ENCODE data around the gene PRRT1B. TPM values are rescaled to one million over a fixed set of nuclear protein-coding genes. Genes with fewer than 3 reads are reported as not detected.

The PRRT1B gene
- total and polyA plus RNA-seq, 4 donors = 0.96 to 7.9 (median 3.8) TPM

DNA sequence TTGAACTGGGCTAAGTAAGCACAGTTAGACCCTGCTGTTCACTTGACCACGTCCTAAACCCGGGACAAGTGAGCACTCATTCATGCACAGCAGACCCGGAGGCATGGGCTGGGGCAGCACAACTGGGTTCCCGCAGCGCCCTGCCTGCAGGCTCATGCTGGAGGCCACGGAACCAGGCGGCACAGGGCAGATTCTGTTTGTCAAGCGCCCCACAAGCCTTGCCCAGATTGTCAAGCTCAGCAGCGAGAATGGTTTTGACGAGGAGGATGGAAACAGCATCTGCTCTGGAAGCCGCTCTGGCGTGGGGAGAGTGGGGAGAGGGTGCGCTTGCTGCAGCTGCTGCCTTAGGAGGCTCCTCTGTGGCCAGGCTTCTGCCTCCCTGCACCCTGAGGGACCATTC is 32.7 kb downstream of the PRRT1B start:
- DNase-seq (no peak), ATAC-seq (ENCODE audit: insufficient read depth, low FRiP score) (no peak)
- no peaks in the 10 kb centered on the region for H3K9me3 ChIP-seq (ENCODE audit: control insufficient read depth in 4 of 4, insufficient read depth in 3 of 4, low read length in 3 of 4)
- no peaks in the 10 kb centered on the region for H3K4me1 ChIP-seq (ENCODE audit: control insufficient read depth in 5 of 5, insufficient read depth in 5 of 5, low read length in 5 of 5)
- no peak overlapping the region for H3K9ac ChIP-seq (ENCODE audit: insufficient read depth in 1 of 2, low read length in 2 of 2)
- no peak overlapping the region for H3K27ac ChIP-seq (ENCODE audit: low read depth in 1 of 2, low read length in 1 of 2)
- TF ChIP-seq, protein P1, sequence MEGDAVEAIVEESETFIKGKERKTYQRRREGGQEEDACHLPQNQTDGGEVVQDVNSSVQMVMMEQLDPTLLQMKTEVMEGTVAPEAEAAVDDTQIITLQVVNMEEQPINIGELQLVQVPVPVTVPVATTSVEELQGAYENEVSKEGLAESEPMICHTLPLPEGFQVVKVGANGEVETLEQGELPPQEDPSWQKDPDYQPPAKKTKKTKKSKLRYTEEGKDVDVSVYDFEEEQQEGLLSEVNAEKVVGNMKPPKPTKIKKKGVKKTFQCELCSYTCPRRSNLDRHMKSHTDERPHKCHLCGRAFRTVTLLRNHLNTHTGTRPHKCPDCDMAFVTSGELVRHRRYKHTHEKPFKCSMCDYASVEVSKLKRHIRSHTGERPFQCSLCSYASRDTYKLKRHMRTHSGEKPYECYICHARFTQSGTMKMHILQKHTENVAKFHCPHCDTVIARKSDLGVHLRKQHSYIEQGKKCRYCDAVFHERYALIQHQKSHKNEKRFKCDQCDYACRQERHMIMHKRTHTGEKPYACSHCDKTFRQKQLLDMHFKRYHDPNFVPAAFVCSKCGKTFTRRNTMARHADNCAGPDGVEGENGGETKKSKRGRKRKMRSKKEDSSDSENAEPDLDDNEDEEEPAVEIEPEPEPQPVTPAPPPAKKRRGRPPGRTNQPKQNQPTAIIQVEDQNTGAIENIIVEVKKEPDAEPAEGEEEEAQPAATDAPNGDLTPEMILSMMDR (IDR thresholded peaks at IDR 0.05; ENCODE audit: control extremely low read depth, extremely low read depth) = no peak
- H3K36me3 ChIP-seq (ENCODE audit: control insufficient read depth in 4 of 4, insufficient read depth in 4 of 4, low read length in 4 of 4) = peaks cover 13 to 70% (median 21%) of the 10 kb centered on the region in 4 donors
- WGBS, 2 donors = 92 to 93% methylated on average over 13 of the region's 13 CpGs
- no peak overlapping the region for H3K4me3 ChIP-seq
- H3K27me3 ChIP-seq (ENCODE audit: control insufficient read depth in 3 of 3, insufficient read depth in 3 of 3, low read length in 2 of 3) = no peaks in the 10 kb centered on the region

DNA sequence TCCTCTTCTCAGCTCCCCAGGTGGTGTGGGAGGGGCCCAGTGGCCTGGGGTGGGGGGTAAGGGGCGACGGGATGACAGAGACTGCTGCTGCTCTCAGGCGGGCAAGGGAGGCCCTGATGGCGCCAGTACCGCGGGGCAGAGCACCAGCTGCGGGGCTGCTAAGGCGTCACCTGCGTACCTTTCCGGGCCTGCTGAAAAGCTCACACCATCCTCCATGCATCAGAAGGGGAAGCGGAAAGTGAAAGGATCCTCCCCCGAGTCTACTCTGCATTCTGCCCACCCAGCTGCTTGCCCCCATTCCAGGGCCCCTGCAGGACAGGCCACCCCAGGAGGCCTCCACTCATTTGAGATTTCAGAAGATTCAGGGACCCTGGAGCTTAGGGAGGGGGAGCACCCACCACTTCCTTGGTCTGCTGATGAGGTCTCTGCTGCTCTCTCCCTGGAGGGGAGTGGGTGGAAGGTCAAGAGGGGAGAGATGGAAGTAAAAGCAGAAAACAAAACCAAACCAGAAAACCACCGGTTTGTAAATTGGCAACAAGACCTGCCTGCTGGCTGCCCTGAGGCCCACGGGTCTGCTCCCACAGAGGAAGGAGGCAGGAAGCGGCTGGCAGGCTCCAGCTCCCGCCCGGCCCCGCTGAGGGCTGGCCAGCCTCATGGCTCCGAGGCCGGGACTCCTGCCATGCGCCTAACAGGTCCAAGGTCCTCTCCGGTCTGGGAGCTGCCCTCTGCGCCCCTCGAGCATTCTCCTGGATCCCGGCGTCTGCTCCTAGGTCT is 33.6 kb downstream of the PRRT1B start:
- DNase-seq (no peak), ATAC-seq (ENCODE audit: insufficient read depth, low FRiP score) (no peak)
- TF ChIP-seq, protein P1 (IDR thresholded peaks at IDR 0.05; ENCODE audit: control extremely low read depth, extremely low read depth) = no peak
- Histone ChIP-seq H3K4me3 (no peak overlapping the region), H3K27ac (ENCODE audit: low read depth in 1 of 2, low read length in 1 of 2) (no peak overlapping the region), H3K27me3 (ENCODE audit: control insufficient read depth in 3 of 3, insufficient read depth in 3 of 3, low read length in 2 of 3) (no peaks in the 10 kb centered on the region), H3K9ac (ENCODE audit: insufficient read depth in 1 of 2, low read length in 2 of 2) (no peak overlapping the region), H3K4me1 (ENCODE audit: control insufficient read depth in 5 of 5, insufficient read depth in 5 of 5, low read length in 5 of 5) (no peaks in the 10 kb centered on the region), H3K36me3 (ENCODE audit: control insufficient read depth in 4 of 4, insufficient read depth in 4 of 4, low read length in 4 of 4) (peaks cover 17 to 74% (median 24%) of the 10 kb centered on the region in 4 donors), H3K9me3 (ENCODE audit: control insufficient read depth in 4 of 4, insufficient read depth in 3 of 4, low read length in 3 of 4) (no peaks in the 10 kb centered on the region)
- 30 to 62% methylated on average over 26 of the region's 26 CpGs for WGBS, 2 donors

DNA sequence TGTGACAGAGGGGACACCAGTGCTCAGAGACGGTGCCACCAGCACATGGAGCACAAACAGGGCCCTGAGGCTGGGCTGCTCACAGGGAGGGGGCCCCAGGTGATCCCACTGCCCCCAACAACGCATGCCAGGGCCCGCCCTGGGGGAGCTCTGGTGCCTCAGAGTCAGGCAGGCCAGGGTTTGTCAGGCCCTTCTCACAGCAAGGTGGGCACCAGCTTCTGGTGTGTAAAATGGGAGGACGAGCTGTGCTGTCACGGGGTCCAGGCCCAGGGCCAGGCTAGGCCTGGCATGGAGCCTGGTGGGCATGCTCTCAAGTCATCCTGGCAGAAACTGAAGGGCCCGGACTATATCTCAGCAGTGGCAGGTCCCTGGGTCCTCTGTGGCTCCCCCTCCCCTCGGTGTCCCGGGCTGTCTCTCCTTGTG is 34.5 kb downstream of the PRRT1B start:
- no peak for ATAC-seq (ENCODE audit: insufficient read depth, low FRiP score)
- no peaks in the 10 kb centered on the region for H3K9me3 ChIP-seq (ENCODE audit: control insufficient read depth in 4 of 4, insufficient read depth in 3 of 4, low read length in 3 of 4)
- WGBS, 2 donors = 87 to 90% methylated on average over 8 of the region's 8 CpGs
- no peak overlapping the region for H3K4me3 ChIP-seq
- H3K36me3 ChIP-seq (ENCODE audit: control insufficient read depth in 4 of 4, insufficient read depth in 4 of 4, low read length in 4 of 4) = peaks cover 19 to 82% (median 24%) of the 10 kb centered on the region in 4 donors
- TF ChIP-seq, protein P1 (IDR thresholded peaks at IDR 0.05; ENCODE audit: control extremely low read depth, extremely low read depth) = no peak
- DNase-seq = no peak
- H3K27me3 ChIP-seq (ENCODE audit: control insufficient read depth in 3 of 3, insufficient read depth in 3 of 3, low read length in 2 of 3) = no peaks in the 10 kb centered on the region
- H3K27ac ChIP-seq (ENCODE audit: low read depth in 1 of 2, low read length in 1 of 2) = no peak overlapping the region
- H3K9ac ChIP-seq (ENCODE audit: insufficient read depth in 1 of 2, low read length in 2 of 2) = no peak overlapping the region
- H3K4me1 ChIP-seq (ENCODE audit: control insufficient read depth in 5 of 5, insufficient read depth in 5 of 5, low read length in 5 of 5) = no peaks in the 10 kb centered on the region

Measured in lung (tissue), 12 donors.